ENCODE data around the gene LYZL6.

GRCh38 chr17:35889241-35889640 lies 54.3 kb downstream of the LYZL6 start:
- TF ChIP-seq, protein P1, sequence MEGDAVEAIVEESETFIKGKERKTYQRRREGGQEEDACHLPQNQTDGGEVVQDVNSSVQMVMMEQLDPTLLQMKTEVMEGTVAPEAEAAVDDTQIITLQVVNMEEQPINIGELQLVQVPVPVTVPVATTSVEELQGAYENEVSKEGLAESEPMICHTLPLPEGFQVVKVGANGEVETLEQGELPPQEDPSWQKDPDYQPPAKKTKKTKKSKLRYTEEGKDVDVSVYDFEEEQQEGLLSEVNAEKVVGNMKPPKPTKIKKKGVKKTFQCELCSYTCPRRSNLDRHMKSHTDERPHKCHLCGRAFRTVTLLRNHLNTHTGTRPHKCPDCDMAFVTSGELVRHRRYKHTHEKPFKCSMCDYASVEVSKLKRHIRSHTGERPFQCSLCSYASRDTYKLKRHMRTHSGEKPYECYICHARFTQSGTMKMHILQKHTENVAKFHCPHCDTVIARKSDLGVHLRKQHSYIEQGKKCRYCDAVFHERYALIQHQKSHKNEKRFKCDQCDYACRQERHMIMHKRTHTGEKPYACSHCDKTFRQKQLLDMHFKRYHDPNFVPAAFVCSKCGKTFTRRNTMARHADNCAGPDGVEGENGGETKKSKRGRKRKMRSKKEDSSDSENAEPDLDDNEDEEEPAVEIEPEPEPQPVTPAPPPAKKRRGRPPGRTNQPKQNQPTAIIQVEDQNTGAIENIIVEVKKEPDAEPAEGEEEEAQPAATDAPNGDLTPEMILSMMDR (IDR thresholded peaks at IDR 0.05; ENCODE audit: borderline replicate concordance, extremely low read depth, low read length, poor library complexity, severe bottlenecking) = no peak
- no peak for TF ChIP-seq EZH2 (IDR thresholded peaks at IDR 0.05; ENCODE audit: borderline replicate concordance, low read depth, low read length, severe bottlenecking)
